OCI-LY1 (cell line): ENCODE data around the gene SLC9A8.

Source experiments
- CTCF ChIP-seq: fragments of 200-600 bp; sonication (generic), shearing (Covaris generic); IDR thresholded peaks from 2 replicates; pipeline ENCODE4 v1.5.1; 2017; ENCODE audit warnings: mild to moderate bottlenecking, antibody characterized with exemption, low read length, moderate library complexity, mixed read lengths
- EZH2 ChIP-seq: fragments of 200-600 bp; sonication (generic), shearing (Covaris generic); IDR thresholded peaks from 2 replicates; pipeline ENCODE4 v1.8.0; 2017; ENCODE audit warnings: borderline replicate concordance, mixed run types, mild to moderate bottlenecking, antibody characterized with exemption, low read length, moderate library complexity, mixed read lengths

GRCh38 chr20:49894073-49894470, 81.4 kb downstream of the SLC9A8 start:
- TF ChIP-seq CTCF (no peak), EZH2 (no peak)
